Measurements from ENCODE around the gene FKBP7.
"Not testable (repeated sequence)": the region's sequence is repeated elsewhere in the genome, so short reads cannot be mapped to it uniquely, and the experiment has no call there.

FKBP7 gene

GRCh38 chr2:178448968-178449661, 29.3 kb downstream of the FKBP7 start:
- no peak for DNase-seq

- DNase-seq: no peak
Observed at GRCh38 chr2:178441426-178441825, 37.0 kb downstream of the FKBP7 start.

DNA sequence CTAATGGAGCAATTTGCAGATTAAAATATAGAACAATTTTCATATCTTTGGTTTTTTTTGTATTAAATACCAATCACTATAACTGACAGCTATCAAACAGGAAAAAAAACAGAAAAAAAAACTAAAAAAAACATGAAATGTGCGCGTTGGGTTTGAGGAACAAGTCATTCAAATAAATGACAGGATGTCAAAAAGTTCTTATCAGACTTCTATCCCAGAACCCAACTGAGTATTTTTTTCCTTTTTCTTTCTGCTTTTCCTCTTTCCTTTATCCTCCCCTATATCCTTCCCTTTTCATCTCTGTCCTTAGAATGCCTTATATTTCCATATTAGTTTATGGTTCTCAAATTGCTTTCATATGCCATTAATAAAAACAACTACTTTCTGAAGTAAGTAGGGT, 41.7 kb downstream of the FKBP7 start:
- DNase-seq: no peak

DNA sequence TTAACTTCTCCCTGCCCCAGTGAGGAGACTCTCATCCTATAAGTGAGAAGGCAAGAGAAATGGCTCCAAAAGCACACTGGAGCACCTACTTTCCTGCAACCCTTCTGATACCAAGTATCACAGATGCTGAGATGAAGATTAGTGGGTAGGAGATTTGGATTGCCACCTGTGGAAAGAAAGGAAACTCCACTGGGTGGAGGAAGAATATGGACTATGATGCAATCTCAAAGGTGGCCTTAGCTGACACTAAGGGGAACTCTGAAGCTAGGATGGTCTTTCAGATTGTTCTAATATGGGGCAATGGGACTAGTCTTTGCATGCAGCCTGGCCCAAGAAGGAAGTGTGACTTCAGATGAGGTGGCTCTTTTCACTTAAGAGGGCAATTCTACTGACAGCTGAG, 49.1 kb downstream of the FKBP7 start:
- no peak for DNase-seq

DNA sequence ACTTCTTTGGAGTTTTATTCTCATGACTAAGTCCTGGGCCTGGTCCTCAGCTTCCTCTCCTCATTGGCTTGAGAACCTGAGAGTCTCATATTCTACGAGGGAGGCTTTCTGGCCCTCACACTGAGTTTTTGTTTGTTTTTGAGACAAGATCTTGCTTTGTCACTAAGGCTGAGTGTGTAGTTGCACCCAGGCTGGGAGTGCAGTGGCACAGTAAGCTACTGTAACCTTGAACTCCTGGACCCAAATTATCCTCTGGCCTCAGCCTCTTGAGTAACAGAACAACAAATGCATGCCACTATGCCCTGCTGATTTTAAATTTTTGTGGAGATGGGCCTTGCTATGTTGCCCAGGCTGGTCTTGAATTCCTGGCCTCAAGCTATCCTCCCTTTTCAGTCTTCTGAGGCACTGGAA, 50.0 kb downstream of the FKBP7 start:
- no peak for DNase-seq

DNA sequence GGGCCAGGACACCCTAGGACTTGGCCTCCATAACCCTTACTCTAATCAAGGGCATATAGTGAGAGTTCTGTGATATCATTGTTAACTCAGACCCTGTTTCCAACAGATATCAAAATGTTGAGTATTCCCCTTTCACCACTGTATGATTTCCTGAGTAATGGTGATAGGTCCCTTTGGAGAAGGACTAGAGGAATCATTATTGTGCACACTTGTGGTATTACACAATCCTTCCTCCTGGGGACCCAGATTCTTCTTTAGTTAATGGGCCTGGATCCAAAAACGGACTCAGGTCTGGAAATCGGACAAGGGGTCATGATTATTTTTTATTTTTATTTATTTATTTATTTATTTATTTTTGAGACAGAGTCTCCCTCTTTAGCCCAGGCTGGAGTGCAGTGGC, 50.9 kb downstream of the FKBP7 start:
- no peak for DNase-seq

DNA sequence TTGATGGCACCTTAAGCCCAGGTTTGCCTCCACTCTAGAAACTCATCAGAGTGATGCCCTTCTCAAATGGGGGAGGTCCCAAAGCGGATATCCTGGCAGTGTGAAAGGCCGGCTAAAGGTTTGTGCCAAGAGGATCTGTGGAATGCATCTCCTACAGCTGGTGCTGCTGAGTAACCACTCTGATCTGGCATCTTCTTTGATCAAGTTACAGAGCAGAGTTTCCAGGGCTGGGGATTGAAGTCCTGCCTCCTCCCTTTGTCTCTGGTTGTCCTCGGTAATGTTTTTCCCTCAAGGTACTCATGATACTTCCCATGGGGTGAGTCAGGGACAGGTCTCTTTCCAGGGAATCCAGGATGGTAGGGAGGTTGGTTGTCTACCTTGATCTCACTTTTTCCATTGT, 52.0 kb downstream of the FKBP7 start:
- DNase-seq: no peak

DNA sequence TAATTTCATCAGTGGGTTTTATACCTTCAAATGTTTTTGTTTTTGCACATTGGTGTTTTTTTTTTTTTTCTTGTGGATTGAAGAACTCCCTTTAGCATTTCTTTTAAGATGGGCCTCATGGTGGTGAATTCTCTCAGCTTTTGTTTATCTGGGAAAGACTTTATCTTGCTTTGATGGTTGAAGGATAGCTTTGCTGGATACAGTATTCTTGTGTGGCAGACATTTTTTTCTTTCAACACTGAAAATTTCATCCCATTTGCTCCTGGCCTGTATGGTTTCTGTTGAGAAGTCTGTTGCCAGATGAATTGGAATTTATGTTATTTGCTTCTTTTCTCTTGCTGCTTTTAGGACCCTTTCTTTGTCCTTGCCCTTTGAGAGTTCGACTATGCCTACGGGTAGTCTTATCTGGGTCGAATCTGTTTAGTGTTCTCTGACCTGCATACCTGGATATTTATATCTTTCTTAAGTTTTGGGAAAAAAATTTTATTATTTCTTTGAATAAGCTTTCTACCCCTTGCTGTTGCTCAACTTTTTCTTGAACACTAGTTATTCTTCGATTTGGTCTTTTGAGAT, 53.1 kb downstream of the FKBP7 start:
- no peak for DNase-seq

- DNase-seq: not testable (repeated sequence)
Observed at GRCh38 chr2:178423746-178424145, 54.7 kb downstream of the FKBP7 start.

- no peak for DNase-seq
Observed at GRCh38 chr2:178422097-178422496, 56.3 kb downstream of the FKBP7 start.

GRCh38 chr2:178420463-178420999, 57.9 kb downstream of the FKBP7 start:
- no peak for DNase-seq

DNA sequence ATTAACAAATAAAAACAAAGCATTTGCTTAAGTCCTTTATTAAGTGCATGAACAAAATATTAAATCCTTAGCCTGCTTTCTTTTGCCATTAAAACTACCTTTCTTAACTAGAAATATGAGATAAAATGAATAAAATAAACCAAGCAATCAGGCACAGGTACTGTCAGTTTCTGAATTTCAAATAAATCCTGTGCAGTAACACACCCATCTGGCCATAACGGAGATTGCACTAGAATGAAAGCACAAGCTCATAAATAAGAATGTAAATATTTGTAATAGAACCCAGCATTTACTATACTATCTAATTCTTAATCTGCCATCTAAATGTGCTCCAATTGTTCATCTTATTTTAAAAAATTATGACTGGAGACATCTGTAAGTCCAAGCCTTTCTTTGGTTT, 59.3 kb downstream of the FKBP7 start:
- DNase-seq: no peak

- DNase-seq: no peak
Observed at GRCh38 chr2:178418426-178418825, 60.0 kb downstream of the FKBP7 start.

DNA sequence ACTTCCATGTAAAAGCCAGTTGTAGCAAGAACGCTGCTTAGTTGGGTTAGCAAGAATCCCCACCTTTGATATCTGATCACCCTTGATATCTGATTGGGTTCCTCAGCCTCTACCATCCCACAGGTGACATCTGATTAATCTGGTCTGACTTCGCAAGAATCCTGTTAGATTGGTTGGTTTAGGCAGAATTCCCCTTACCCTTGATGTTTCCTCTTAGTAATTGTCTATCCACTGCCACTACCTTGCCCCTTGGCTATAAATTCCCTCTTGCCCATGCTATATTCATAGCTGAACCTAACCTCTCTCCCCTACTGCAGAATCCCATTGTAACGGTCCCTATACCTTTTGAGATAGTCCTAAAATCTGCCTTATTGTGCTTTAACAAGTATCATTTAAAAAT, 60.5 kb downstream of the FKBP7 start:
- no peak for DNase-seq

- no peak for DNase-seq
Observed at GRCh38 chr2:178415979-178416378, 62.4 kb downstream of the FKBP7 start.

GRCh38 chr2:178414266-178415247, 63.8 kb downstream of the FKBP7 start:
- peak; percentile 89 for DNase-seq
